Measurements from ENCODE around the gene DSCAML1. TPM values are rescaled to one million over a fixed set of nuclear protein-coding genes. Genes with fewer than 3 reads are reported as not detected.

Gene DSCAML1
- total RNA-seq, 1 donor from 2014 or later = 0.16 TPM

GRCh38 chr11:117509543-117509942 lies 287.5 kb downstream of the DSCAML1 start:
- Histone ChIP-seq H3K4me2 (ENCODE audit: low read length) (no peak overlapping the region), H3K4me3 (ENCODE audit: insufficient read depth, low read depth, low read length) (no peak overlapping the region), H3K79me2 (ENCODE audit: insufficient read depth, low read length) (no peaks in the 10 kb centered on the region), H3K9ac (ENCODE audit: low read length) (no peak overlapping the region), H3K4me1 (ENCODE audit: insufficient read depth, low read length) (no peaks in the 10 kb centered on the region), H3K9me3 (ENCODE audit: insufficient read depth, low read depth, low read length) (no peaks in the 10 kb centered on the region), H4K20me1 (ENCODE audit: insufficient read depth, low read length) (no peaks in the 10 kb centered on the region), H3K36me3 (ENCODE audit: insufficient read depth, low read length) (no peaks in the 10 kb centered on the region), H3K27me3 (ENCODE audit: insufficient read depth, low read length) (peaks cover 13% of the 10 kb centered on the region), H2AFZ (ENCODE audit: low read depth, low read length) (no peak overlapping the region), H3K27ac (ENCODE audit: low read depth, low read length) (no peak overlapping the region)
- FAIRE-seq (no peak), DNase-seq (ENCODE audit: low read depth) (no peak)
- peaks cover 5% of the 10 kb centered on the region for H3K4me1 Mint-ChIP-seq (ENCODE audit: low read depth, unreplicated experiment)
- peaks cover 2% of the 10 kb centered on the region for H3K9me3 Mint-ChIP-seq (ENCODE audit: unreplicated experiment)
- TF ChIP-seq EZH2 (IDR thresholded peaks at IDR 0.05; ENCODE audit: insufficient read depth, low read length) (no peak), CTCF (IDR thresholded peaks at IDR 0.05; ENCODE audit: insufficient read depth, low read depth, low read length) (no peak)
- no peak overlapping the region for H3K27ac Mint-ChIP-seq (ENCODE audit: unreplicated experiment)
- H3K27me3 Mint-ChIP-seq (ENCODE audit: low read depth, unreplicated experiment) = peaks cover 66% of the 10 kb centered on the region
- H3K4me3 Mint-ChIP-seq (ENCODE audit: unreplicated experiment) = no peak overlapping the region
- no peaks in the 10 kb centered on the region for H3K36me3 Mint-ChIP-seq (ENCODE audit: low read depth, unreplicated experiment)

- Histone ChIP-seq H3K79me2 (ENCODE audit: insufficient read depth, low read length) (no peaks in the 10 kb centered on the region), H4K20me1 (ENCODE audit: insufficient read depth, low read length) (no peaks in the 10 kb centered on the region), H3K9ac (ENCODE audit: low read length) (no peak overlapping the region), H3K4me3 (ENCODE audit: insufficient read depth, low read depth, low read length) (no peak overlapping the region), H2AFZ (ENCODE audit: low read depth, low read length) (no peak overlapping the region), H3K9me3 (ENCODE audit: insufficient read depth, low read depth, low read length) (no peaks in the 10 kb centered on the region), H3K4me1 (ENCODE audit: insufficient read depth, low read length) (no peaks in the 10 kb centered on the region), H3K36me3 (ENCODE audit: insufficient read depth, low read length) (no peaks in the 10 kb centered on the region), H3K27me3 (ENCODE audit: insufficient read depth, low read length) (peaks cover 13% of the 10 kb centered on the region), H3K4me2 (ENCODE audit: low read length) (no peak overlapping the region), H3K27ac (ENCODE audit: low read depth, low read length) (no peak overlapping the region)
- peaks cover 2% of the 10 kb centered on the region for H3K9me3 Mint-ChIP-seq (ENCODE audit: unreplicated experiment)
- no peaks in the 10 kb centered on the region for H3K36me3 Mint-ChIP-seq (ENCODE audit: low read depth, unreplicated experiment)
- H3K4me1 Mint-ChIP-seq (ENCODE audit: low read depth, unreplicated experiment) = no peaks in the 10 kb centered on the region
- FAIRE-seq (no peak), DNase-seq (ENCODE audit: low read depth) (no peak)
- peaks cover 85% of the 10 kb centered on the region for H3K27me3 Mint-ChIP-seq (ENCODE audit: low read depth, unreplicated experiment)
- no peak overlapping the region for H3K27ac Mint-ChIP-seq (ENCODE audit: unreplicated experiment)
- TF ChIP-seq CTCF (IDR thresholded peaks at IDR 0.05; ENCODE audit: insufficient read depth, low read depth, low read length) (no peak), EZH2 (IDR thresholded peaks at IDR 0.05; ENCODE audit: insufficient read depth, low read length) (no peak)
- no peak overlapping the region for H3K4me3 Mint-ChIP-seq (ENCODE audit: unreplicated experiment)
These were observed 290.0 kb downstream of the DSCAML1 start for GRCh38 chr11:117506971-117507370.

- Histone ChIP-seq H3K27me3 (ENCODE audit: insufficient read depth, low read length) (peaks cover 5% of the 10 kb centered on the region), H3K9ac (ENCODE audit: low read length) (no peak overlapping the region), H2AFZ (ENCODE audit: low read depth, low read length) (no peak overlapping the region), H3K4me2 (ENCODE audit: low read length) (no peak overlapping the region), H4K20me1 (ENCODE audit: insufficient read depth, low read length) (no peaks in the 10 kb centered on the region), H3K79me2 (ENCODE audit: insufficient read depth, low read length) (no peaks in the 10 kb centered on the region), H3K27ac (ENCODE audit: low read depth, low read length) (no peak overlapping the region), H3K4me3 (ENCODE audit: insufficient read depth, low read depth, low read length) (no peak overlapping the region), H3K36me3 (ENCODE audit: insufficient read depth, low read length) (no peaks in the 10 kb centered on the region), H3K4me1 (ENCODE audit: insufficient read depth, low read length) (no peaks in the 10 kb centered on the region), H3K9me3 (ENCODE audit: insufficient read depth, low read depth, low read length) (no peaks in the 10 kb centered on the region)
- H3K4me1 Mint-ChIP-seq (ENCODE audit: low read depth, unreplicated experiment) = no peaks in the 10 kb centered on the region
- no peak overlapping the region for H3K27ac Mint-ChIP-seq (ENCODE audit: unreplicated experiment)
- no peak overlapping the region for H3K4me3 Mint-ChIP-seq (ENCODE audit: unreplicated experiment)
- H3K36me3 Mint-ChIP-seq (ENCODE audit: low read depth, unreplicated experiment) = no peaks in the 10 kb centered on the region
- DNase-seq (ENCODE audit: low read depth) (no peak), FAIRE-seq (no peak)
- peaks cover 2% of the 10 kb centered on the region for H3K9me3 Mint-ChIP-seq (ENCODE audit: unreplicated experiment)
- no peak for TF ChIP-seq EZH2 (IDR thresholded peaks at IDR 0.05; ENCODE audit: insufficient read depth, low read length)
- no peak for TF ChIP-seq CTCF (IDR thresholded peaks at IDR 0.05; ENCODE audit: insufficient read depth, low read depth, low read length)
- peaks cover 89% of the 10 kb centered on the region for H3K27me3 Mint-ChIP-seq (ENCODE audit: low read depth, unreplicated experiment)
These were observed 291.6 kb downstream of the DSCAML1 start for GRCh38 chr11:117505285-117505970.
